Omental fat pad (tissue), 4 donors: ENCODE results near the gene RPS2. TPM values are rescaled to one million over a fixed set of nuclear protein-coding genes. Genes with fewer than 3 reads are reported as not detected.

ENCODE experiments used
- ATAC-seq: fragments of 150-250 bp; one replicate; pipeline ENCODE4 v1.9.1; 2016; ENCODE audit warnings: mild to moderate bottlenecking, moderate library complexity; ENCODE audit not compliant: low FRiP score
- DNase-seq: peaks from one replicate; pipeline ENCODE4 v3.0.0-alpha.2; 2019; ENCODE audit warnings: low spot score
- total RNA-seq, 4 donors: library from RNA; depleted of rRNA; stranded (reverse); fragments of >200 nt; gene quantifications; one replicate each; pipeline ENCODE4 v1.1.0, GENCODE V29; 2016
- TF ChIP-seq, protein P1 (sequence below), 3 donors: fragments of 450-650 bp; IDR thresholded peaks; one replicate each; pipeline ENCODE4 v1.5.1; 2016 to 2017; ENCODE audit warnings: antibody characterized with exemption in 3 of 3, mild to moderate bottlenecking in 3 of 3, moderate library complexity in 2 of 3

Gene RPS2
- total RNA-seq, 4 donors from 2014 or later: 1,362 to 1,656 (median 1,543) TPM

DNA sequence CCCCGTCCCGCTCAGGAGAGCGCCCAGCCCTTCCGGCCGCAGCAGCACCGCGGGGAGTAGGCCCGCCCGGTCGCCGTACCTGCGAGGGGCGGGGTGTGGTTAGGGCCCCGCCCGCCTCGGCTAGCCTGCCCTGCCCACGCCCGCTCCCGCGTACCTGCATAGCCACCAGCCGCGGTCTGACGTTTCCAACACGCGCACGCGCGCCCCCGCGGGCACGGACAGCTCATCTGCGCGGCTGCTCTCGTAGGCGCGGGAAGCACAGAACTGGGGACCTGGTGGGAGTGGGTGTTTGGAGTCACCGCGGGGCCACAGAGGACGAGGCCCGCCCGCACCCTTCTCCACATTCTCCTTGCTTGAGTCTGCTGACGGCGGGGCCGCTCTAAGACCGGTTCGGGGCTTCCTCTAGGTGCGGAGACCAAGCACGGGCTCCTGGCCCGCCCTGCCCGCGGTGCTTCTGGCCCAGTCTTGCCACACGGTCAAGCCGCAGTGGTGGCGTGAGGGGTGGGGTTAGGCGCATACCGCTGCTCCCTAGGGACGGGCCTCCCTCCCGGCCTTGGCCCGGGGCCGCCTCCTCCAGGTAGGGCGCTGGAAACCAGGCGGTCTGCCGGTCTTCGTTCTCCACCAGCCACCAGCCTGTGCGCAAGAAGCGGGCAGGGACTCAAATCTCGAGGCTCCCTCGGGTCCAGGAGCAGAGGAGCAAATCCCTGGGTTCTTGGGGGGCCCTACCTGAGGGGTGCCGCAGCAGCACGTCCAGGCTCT, 14.8 kb upstream of the RPS2 start:
- DNase-seq: no peak
- no peak for ATAC-seq

GRCh38 chr16:1978476-1979120, 14.0 kb upstream of the RPS2 start:
- DNase-seq (no peak), ATAC-seq (no peak)
- TF ChIP-seq, protein P1, sequence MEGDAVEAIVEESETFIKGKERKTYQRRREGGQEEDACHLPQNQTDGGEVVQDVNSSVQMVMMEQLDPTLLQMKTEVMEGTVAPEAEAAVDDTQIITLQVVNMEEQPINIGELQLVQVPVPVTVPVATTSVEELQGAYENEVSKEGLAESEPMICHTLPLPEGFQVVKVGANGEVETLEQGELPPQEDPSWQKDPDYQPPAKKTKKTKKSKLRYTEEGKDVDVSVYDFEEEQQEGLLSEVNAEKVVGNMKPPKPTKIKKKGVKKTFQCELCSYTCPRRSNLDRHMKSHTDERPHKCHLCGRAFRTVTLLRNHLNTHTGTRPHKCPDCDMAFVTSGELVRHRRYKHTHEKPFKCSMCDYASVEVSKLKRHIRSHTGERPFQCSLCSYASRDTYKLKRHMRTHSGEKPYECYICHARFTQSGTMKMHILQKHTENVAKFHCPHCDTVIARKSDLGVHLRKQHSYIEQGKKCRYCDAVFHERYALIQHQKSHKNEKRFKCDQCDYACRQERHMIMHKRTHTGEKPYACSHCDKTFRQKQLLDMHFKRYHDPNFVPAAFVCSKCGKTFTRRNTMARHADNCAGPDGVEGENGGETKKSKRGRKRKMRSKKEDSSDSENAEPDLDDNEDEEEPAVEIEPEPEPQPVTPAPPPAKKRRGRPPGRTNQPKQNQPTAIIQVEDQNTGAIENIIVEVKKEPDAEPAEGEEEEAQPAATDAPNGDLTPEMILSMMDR (IDR thresholded peaks at IDR 0.05): no peak

More for the DNA sequence above, 14.8 kb upstream of the RPS2 start:
- TF ChIP-seq, protein P1 (IDR thresholded peaks at IDR 0.05): no peak

DNA sequence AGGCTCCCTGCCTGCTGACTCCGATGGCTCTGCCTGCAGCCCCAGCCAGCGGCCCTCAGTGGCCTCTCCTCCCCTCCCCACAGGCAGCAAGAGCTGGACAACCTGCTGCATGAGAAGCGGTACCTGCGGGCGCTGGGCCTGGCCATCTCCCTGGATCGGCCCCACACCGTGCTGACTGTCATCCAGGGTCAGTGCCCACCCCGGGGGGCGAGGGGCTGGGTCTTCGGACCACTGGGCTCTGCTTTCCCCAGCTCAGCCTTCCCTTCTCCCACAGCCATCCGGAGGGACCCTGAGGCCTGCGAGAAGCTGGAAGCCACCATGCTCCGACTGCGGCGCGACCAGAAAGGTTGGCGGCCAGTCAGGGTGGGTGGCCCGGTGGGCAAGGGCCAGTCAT, 13.2 kb upstream of the RPS2 start:
- DNase-seq (no peak), ATAC-seq (no peak)
- TF ChIP-seq, protein P1 (IDR thresholded peaks at IDR 0.05): no peak

- ATAC-seq (no peak), DNase-seq (no peak)
- TF ChIP-seq, protein P1 (IDR thresholded peaks at IDR 0.05): no peak
Measured at GRCh38 chr16:1976951-1977874, 12.6 kb upstream of the RPS2 start.

- ATAC-seq (no peak), DNase-seq (no peak)
- TF ChIP-seq, protein P1 (IDR thresholded peaks at IDR 0.05): no peak
Measured at GRCh38 chr16:1976216-1976520, 11.5 kb upstream of the RPS2 start.

DNA sequence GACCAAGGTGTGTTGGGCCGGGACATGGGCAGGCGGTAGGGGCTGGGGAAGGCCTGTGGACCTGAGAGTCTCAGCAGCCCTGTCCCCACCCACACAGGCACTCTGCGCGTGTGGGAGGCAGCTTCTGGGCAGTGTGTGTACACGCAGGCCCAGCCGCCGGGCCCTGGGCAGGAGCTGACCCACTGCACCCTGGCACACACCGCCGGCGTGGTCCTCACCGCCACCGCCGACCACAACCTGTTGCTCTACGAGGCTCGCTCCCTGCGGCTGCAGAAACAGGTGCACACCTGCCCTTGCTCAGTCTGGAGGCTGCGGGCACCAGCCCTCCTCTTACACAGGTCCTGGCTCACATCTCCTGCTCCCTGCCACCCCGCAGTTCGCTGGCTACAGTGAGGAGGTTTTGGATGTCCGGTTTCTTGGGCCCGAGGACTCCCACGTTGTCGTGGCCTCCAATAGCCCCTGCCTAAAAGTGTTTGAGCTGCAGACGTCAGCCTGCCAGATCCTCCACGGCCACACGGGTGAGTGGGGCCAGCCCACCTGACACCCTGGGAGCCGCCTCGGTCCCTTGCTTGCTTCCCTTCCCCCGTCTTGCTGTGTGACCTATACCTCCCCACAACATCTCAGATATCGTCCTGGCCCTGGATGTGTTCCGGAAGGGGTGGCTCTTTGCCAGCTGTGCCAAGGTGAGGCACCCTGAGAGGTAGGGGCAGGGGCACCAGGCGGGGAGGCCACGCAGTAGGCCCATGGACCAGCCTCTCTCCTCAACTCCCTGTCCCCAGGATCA, 11.0 kb upstream of the RPS2 start:
- TF ChIP-seq, protein P1 (IDR thresholded peaks at IDR 0.05): no peak
- ATAC-seq (no peak), DNase-seq (no peak)
